NCI-H1694 treated with DMSO at 0.1 percent for 48 hours (cell line): Measurements from ENCODE around the gene SEC16A.

Experiments used
- DNase-seq: peaks from one replicate; lab custom pipeline; 2025; lab: John Stamatoyannopoulos, UW

SEC16A gene

GRCh38 chr9:136482793-136483588, at the start of gene SEC16A:
Gene SEC16A, minus strand, starts transcription at chr9:136483040. Its CDS starts 5,425 bp downstream, at chr9:136477615.
- DNase-seq, result peak; percentile 96

DNA sequence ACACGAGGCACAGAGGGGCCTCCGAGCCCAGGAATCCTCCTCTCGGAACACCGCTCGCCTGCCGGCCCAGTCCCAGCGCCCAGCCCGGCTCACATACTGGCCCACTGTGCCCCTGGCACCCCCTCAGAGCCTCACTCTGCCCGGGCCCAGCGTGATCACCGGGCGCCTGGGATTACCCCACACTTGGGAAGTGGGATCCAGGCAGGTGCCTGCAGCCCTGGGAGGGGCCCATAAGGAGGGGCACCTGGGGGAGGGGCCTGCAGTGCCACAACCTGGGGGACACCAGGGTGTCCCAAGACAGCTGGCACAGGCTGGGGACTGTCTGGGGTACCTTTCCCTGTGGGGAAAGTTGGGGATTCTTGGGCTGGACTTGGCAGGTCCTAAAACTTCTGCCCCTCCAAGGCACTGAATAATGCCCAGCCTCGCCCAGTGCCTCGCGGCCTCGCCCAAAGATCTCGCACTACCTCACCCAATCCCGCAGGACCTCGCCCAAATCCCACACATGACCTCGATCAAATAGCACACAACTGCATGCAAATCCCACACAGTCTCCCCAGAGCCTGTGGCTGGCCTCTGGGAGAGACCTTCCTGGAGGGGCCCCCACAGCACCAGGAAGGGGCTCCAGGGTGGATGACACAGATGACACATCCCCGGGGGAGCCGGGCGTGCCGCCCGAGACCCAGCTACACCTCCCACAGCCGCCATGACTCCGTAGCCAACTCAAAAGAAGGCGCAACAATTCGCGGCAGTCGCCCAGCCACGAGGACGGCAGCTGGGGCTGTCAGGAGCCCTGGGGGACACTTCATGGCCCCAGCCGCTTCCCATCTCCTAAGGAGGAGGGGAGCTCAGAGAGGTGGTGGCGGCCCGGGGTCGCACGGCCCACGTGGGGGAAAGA, 49.3 kb upstream of the SEC16A start:
- DNase-seq, result no peak

- DNase-seq, result no peak
Measured at GRCh38 chr9:136531186-136531903, 48.5 kb upstream of the SEC16A start.

DNA sequence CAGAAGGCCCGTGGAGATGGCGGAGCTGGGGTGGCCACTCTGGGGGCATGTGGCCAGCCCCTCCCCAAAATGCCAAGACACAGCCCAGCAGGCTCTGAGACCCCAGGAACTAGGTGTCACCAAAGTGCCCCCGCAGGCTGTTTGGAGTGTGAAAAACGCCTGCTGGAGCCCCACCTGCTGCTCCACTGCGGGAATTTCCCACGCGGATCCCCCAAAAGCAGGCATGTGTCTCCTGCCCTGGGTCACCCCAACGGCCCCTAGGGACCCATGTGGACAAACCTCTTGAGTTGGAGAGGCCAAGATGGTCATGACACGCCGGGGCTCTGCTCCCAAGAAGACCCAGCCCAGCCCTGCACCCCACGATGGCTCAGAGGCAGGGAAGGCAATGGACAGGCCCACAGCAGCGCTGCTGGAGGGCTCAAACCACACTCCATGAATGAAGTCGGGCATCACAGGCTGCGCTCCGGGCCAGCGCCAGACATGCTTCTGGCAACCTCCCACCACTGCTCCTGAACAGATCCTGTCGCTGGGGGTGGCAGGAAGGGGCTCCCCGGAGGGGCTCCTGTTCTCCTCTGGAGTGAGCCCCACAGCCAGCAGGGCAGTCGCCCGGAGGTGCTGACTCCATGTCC, 47.7 kb upstream of the SEC16A start:
- DNase-seq, result no peak

GRCh38 chr9:136529516-136530460, 46.9 kb upstream of the SEC16A start:
- DNase-seq, result no peak

DNA sequence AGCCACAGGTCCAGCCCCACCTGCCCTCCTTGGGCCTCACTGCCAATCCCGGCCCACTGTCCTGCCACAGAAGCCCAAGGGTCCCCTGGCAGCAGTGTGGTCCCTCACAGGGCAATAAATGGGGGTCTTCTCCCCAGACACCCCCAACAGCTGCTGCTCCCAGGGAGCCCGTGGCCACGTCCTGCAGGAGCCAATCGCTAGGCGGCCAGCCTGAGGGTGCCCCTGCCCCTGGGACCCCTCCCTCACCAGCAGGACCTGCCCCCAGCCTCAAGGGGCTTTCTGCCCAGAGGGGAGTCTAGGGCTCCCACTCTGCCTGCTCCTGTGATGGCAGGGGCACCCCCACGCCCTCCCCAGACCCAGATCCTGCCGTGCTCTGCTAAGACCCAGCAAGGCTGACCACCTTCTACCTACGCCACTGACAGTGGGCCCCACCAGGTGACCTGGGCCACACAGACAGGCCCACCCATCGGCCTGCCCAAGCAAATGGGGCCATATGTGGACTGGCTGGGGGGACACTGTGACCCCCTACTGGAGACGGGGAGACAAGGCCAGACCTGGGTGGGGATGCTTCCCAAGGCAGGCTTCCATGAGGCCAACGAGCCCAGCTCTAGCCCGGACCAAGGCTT, 46.0 kb upstream of the SEC16A start:
- no peak for DNase-seq

GRCh38 chr9:136527721-136528710, 45.2 kb upstream of the SEC16A start:
- peak; percentile 84 for DNase-seq

- DNase-seq, result no peak
Measured at GRCh38 chr9:136527131-136527530, 44.3 kb upstream of the SEC16A start.

DNA sequence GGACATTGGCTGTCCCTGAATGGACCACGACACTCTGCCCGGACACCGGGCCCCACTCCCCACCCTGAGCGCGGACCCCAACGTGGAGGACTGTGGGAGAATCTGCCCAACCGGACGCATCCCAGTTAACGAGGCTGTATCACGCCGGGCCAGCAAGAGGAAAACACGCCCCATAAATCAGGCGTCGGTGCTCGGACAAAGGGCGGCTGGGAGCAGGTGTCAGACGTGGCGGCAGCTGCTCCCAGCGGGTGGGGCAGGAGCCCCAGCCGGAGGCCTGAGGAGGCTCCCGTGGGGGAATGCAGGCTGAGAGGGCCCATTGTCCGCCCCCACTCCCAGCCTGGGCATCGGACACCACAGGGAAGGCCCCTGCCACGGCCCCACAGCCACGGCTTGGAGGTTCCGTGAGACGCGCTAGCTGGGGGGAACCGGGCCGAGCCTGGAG, 43.8 kb upstream of the SEC16A start:
- DNase-seq, result no peak

- DNase-seq, result no peak
Measured at GRCh38 chr9:136525841-136526499, 43.1 kb upstream of the SEC16A start.

DNA sequence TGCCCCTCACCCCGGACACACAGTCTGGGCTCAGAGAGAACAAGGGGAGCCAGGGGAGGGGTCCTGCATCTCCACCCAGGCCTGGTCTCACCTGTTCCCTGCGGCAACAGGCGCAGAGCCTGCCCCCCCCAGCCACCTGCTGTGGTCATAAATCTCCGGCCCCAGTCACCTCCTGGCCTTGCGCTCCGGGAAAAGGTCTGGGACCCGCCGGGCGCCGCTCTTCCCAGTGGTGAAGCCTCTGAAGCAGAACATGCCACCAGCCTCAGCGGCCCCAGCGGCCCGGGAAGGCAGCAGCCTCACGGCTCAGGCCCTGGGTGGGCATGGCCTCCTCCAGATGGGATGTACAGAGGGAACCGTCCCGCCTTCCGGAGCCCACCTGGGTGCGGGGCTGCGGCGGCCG, 42.4 kb upstream of the SEC16A start:
- no peak for DNase-seq

- DNase-seq, result no peak
Measured at GRCh38 chr9:136522314-136523237, 39.7 kb upstream of the SEC16A start.

DNA sequence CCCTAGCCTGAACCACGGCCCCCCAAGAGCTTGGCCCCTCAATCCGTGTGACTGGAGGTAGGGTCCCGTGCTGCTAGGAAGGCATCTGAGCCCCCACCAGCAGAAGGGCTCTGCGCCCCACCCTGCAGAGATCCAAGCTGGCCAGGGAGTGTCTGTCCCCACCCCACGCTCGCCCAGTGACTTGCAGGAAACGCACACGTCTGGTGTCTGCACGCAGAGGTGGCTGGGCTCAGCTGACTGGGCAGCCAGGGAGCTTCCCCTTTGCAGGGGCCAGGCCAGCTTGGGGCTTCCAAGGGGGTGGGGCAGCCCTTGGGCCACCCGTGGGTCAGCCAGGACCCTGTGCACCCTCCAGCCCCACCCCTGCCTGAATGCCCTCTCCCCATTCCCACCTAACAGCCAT, 38.7 kb upstream of the SEC16A start:
- no peak for DNase-seq

GRCh38 chr9:136520053-136520540, 37.3 kb upstream of the SEC16A start:
- no peak for DNase-seq

DNA sequence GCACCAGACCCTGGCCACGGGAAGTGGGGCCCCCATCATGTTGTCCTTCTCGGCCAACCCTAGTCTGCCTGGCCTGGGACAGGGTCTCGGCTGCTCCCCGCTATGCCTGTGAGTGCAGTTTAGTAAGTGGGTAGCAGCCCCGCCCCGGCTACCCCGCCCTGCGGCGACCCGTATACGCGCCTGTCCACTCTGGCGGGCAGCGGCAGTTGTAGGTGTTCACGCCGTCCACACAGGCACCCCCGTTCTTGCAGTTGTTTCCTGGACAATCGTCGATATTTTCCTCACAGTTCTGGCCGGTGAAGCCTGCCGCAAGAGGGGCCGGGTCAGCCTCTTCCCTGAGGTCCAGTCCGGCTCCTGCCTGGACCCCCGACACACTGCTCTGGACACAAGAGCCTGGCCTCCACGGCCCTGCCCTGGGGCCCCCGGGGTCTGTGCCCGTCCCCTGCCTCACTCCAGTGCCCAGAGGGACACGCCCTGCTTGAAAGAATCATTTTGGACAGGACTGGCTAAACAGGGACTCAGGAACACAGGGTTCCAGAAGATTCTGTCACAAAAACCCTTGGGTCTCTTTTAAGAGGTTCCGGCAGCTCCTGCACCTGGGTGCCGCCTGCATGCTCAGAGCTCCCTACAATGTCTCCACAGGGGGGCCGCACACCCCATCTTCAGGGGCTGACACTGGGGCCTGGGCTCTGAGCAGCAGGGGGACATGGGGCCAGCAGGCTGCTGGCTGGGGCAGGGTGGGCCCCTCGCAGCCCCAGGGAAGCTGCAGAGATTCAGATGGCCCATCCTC, 36.6 kb upstream of the SEC16A start:
- DNase-seq, result no peak

- DNase-seq, result no peak
Measured at GRCh38 chr9:136518623-136519022, 35.8 kb upstream of the SEC16A start.
